ENCODE data around the gene XRCC6.

Gene XRCC6

DNA sequence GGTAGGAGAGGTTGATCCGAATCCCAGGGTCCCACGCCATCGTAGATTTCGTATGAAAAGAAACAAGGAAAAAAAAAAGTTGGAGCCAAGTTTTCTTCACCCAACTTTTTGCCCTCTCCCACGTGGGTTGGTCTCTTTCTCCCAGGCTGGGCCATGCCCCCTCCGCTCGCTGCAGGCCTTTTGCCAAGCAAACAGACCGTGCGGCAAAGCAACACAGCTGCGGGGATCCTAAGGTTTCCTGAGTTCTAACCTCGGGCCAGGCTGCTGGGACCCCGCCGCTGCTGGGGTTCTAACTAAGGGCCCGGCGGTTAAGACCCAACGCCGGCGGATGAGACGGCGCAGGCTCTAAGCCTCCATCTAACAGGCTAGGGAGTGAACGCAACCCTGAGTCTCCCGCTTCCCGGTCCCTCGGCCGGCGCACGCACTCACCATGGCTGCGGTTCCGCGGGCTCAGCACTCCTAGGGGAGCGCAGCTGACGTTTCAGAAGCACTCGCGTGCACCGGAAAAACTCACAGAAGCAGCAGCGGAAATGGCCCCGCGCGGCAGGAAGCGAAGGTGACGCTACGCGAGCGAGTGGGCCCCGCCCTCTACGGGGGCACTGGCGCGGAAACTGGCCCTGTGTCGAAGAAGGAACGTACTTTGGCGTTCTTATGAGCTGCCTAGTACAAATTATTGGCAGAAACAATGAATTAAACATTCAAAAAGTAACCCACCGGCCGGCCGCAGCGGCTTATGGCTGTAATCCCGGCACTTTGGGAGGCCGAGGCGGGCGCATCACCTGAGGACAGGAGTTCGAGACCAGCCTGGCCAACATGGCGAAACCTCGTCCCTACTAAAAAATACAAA lies 67.5 kb downstream of the XRCC6 start, which contains the start of gene SNU13:
TSS of gene SNU13 (minus strand) at position 503 of the 847 bp plus-strand sequence. CDS start at position 432, 71 bp downstream.
- peak; percentile 86 for DNase-seq

GRCh38 chr22:41690476-41690875 lies 69.4 kb downstream of the XRCC6 start:
- no peak for DNase-seq

DNA sequence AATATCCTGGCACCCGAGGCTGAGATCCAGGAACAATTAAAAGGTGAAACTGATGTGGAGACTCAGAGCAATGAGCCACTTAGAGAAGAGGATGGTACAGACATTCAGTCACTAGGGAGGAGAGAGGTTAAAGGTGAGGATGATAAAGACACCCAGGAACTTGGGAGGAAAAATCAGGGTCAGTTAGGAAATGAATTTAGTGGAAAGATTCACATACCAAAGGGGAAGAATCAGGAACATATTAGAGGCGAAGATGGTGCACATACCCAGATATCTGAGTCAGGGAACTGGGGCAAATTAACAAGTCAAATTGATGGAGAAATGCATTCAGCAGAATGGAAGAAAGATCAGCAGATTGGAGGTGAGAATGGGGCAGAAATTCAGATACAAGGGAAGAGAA lies 74.1 kb downstream of the XRCC6 start:
- DNase-seq = no peak

- no peak for DNase-seq
Measured at GRCh38 chr22:41696703-41697102, 75.6 kb downstream of the XRCC6 start.

GRCh38 chr22:41697126-41697775 lies 76.2 kb downstream of the XRCC6 start:
- DNase-seq = peak; percentile 80

DNA sequence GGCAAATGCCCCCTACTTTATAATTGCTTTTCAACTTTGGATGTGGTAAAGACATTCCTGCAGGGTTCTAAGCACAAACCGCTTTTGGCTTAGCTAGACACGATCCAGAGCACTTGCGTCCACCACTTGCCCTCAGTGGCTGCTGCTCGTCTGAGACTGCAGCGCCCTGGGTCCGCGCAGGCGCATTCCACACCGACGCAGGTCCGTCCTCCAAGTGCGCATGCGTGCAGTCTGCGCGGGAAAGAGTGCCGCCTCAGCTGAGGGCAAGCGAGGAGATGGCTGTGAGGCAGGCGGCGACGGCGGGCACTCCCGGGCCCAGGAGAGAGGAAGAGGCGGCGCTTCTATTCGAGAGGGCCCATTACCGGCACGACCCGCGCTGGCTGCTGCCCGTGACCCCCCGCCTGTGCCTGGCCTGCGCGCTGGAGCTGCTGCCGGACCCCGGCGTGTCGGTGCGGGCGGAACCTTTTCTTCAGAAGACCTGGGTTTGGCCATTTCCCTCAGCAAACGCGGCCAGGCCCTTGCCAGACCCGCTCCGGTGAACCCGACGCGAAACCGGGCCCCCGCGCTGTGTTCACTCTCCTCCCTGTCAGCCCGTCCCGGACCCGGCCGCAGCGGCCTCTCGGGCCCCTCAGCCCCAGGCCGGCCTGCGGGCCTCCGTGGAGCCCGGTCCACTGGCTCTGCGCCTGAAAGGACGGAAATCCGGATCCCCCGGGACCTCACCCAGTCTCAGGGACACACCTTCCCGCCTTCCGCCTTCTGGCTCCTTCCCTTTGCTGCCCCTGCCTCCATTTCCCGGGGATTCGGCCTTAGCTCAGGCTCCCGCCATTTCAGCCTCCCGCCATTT lies 78.4 kb downstream of the XRCC6 start, which contains the start of gene MEI1:
TSS of gene MEI1 (plus strand) at position 240 of the 844 bp plus-strand sequence. CDS start at position 276, 36 bp downstream.
- no peak for DNase-seq

DNA sequence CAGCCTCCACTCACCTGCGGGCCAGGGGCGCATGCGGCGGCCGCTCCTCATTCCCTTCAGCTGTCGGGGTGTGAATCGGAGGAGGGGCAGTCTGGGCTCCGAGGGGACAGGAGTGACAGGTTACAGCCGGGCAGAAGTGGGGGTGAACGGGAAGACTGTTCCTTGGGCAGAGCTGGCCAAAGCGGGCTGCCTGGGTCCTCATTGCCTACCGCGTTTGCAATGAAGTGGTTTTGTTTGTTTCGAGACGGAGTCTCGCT lies 78.9 kb downstream of the XRCC6 start:
- no peak for DNase-seq

- DNase-seq = no peak
Measured at GRCh38 chr22:41702763-41703162, 81.7 kb downstream of the XRCC6 start.

GRCh38 chr22:41709341-41709740 lies 88.2 kb downstream of the XRCC6 start:
- DNase-seq = no peak

DNA sequence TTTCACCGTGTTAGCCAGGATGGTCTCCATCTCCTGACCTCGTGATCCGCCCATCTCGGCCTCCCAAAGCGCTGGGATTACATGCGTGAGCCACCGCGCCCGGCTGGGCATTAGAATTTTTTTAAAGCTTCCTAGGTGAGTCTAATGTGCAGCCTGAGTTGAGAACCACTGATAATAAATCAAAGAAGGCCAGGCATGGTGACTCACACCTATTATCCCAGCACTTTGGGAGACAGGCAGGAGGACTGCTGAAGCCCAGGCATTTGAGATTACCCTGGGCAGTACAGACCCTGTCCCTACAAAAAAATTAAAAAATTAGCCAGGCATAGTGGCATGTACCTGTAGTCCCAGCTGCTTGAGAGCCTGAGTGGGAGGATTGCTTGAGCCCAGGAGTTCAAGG lies 91.9 kb downstream of the XRCC6 start:
- DNase-seq = no peak

Data from KG1 (cell line).